ENCODE measurements around the gene ORMDL3.

- no peak for TF ChIP-seq CTCF (IDR thresholded peaks at IDR 0.05; ENCODE audit: poor library complexity, severe bottlenecking)
- no peak for TF ChIP-seq EZH2 (IDR thresholded peaks at IDR 0.05; ENCODE audit: borderline replicate concordance, insufficient read depth, low read length, poor library complexity, severe bottlenecking)
These were observed 757 bp downstream of the ORMDL3 start for GRCh38 chr17:39926588-39927100.
